HG03135 (cell line): ENCODE results near the gene SLC22A12.
"Not testable (repeated sequence)": the region's sequence is repeated elsewhere in the genome, so short reads cannot be mapped to it uniquely, and the experiment has no call there.

ENCODE experiments used
- ATAC-seq: cut with Tn5 transposase; IDR thresholded peaks from one replicate; pipeline ENCODE4 v1.9.1; 2021; ENCODE audit warnings: mild to moderate bottlenecking, moderate library complexity; ENCODE audit not compliant: unreplicated experiment

The SLC22A12 gene

DNA sequence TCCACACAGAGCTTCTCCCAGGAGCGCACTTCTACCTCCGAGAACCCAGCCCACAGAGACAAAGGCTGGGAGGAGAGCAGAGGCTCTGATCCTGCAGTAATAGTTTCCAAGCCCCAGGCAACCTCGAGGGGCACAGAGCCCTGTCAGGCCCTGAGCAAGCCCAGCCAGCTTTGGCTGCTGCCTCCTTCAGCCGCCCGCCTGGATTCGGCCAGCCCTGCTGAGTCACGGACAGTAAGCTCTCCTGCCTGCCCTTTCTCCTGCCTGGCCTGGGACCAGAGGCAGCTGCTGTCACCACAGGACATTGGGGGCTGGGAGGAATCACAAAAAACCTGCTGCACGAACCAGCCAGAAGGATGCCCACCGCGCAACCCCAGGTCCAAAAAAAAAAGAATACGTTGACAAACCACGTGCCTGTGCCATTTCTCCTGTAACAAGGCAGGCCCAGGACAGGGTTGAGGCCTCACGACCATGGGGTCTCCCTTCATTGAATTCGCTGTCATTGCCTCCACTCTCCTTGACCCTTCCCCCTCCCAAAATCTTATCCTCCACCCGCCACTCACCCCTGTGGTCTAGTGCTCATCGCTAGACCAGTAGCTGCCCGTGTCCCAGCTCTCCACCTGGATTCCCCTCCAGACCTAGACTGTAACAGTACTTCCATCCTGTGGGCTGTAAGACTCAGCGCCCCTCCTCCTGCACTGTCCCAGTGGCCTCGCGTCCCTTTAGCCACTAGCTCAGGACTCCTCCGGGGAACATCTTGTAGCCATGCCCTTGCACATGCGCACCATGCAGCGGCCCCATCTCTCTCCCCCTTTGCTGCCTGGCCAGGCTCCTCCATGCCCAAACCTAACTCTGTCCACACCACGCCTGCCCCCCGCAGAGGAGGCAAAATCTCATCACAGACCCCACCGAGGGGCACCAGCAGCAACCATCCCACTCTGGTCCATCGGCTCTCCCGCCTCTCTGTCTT, 7.4 kb upstream of the SLC22A12 start:
- no peak for ATAC-seq

- ATAC-seq: no peak
These were observed 5.9 kb upstream of the SLC22A12 start for GRCh38 chr11:64585150-64585549.

DNA sequence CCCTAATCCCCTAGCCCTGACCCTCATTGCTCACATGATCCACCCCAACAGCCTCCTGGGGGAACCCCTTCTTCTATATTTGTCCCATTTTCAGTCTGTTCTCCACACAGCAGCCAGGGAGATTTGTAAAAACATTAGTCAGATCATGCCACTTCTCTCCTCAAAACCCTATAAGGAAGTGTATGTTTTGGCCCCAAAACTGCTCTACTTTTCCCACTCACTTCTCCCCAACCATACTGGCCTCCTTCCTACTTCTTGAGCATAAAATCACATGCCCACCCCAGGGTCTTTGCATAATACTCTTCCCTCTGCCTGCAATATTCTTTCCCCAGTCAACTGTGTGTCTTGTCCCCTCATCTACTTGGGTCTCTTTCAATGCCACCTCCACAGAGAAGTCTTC, 4.7 kb upstream of the SLC22A12 start:
- ATAC-seq: no peak

- ATAC-seq: no peak
These were observed 2.3 kb upstream of the SLC22A12 start for GRCh38 chr11:64588701-64589100.

DNA sequence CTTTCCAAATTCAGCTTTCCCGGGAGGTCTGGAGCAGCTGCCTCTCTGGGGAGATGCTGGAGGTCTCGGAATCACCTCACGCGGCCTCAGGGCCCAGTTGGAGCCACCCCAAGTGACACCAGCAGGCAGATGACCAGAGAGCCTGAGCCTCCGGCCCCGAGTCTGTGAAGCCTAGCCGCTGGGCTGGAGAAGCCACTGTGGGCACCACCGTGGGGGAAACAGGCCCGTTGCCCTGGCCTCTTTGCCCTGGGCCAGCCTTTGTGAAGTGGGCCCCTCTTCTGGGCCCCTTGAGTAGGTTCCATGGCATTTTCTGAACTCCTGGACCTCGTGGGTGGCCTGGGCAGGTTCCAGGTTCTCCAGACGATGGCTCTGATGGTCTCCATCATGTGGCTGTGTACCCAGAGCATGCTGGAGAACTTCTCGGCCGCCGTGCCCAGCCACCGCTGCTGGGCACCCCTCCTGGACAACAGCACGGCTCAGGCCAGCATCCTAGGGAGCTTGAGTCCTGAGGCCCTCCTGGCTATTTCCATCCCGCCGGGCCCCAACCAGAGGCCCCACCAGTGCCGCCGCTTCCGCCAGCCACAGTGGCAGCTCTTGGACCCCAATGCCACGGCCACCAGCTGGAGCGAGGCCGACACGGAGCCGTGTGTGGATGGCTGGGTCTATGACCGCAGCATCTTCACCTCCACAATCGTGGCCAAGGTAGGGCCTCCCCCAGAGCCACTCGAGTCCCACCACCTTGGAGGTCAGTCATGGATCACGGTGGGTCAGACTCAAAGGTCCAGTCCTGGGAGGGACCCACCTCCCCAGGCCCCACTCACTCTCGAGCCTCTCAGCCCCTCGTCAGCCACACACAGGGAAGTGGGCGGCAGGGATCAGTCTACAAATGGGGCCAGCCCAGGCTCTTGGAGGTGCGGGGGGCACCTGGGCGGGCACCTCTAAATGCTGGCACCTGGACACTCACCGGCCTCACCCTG, 525 bp downstream of the SLC22A12 start:
- no peak for ATAC-seq

DNA sequence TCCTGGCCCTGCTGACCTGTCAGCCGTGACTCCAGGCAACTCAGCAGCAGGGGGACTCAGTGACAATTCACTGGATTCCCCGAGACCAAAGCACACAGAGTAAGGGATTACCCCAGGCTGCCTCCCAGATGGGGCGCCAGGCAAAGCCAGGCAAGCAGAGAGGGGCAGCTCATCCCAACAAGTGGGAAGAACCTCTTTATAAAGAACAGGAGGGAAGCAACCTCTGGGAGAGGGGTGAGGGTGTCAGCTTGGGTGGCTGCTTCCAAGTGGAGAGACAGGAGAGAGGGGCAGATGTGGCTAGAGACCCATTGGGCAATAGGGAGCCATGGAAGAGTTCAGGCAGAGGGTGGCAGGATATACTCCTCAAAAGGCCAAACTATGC, 1.2 kb downstream of the SLC22A12 start:
- no peak for ATAC-seq

- ATAC-seq: no peak
These were observed 1.6 kb downstream of the SLC22A12 start for GRCh38 chr11:64592656-64593055.

DNA sequence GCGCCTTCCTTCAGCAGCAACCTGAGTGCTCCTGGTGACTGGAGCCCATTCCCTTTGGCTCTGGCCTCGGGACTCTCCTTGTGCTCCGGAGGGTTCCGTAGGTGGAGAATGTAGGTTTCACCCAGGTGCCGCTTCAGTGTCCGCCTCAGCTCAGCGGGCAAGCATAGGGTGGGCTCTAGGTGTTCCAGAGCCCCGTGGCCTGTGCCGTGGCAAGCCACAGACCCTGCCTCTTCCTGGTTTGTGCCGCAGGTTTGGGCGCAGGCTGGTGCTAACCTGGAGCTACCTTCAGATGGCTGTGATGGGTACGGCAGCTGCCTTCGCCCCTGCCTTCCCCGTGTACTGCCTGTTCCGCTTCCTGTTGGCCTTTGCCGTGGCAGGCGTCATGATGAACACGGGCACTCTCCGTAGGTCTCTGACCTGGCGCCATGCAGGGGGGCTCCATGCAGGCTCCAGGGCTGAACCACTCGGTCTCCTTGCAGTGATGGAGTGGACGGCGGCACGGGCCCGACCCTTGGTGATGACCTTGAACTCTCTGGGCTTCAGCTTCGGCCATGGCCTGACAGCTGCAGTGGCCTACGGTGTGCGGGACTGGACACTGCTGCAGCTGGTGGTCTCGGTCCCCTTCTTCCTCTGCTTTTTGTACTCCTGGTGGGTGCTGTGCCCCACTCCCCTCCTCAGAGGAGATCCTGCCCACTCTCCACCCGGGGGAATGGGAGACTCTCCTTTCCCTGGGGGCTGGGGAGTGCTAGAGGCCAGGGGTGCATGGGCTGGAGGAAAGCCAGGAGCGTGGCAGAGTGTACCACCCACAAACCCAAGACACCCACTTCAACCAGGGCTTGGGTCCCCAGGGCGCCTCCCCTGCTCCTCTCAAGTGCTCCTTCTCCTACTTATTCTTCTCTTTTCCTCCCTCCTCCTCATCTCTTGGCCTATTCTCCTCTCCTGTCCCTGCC, 2.4 kb downstream of the SLC22A12 start:
- no peak for ATAC-seq

DNA sequence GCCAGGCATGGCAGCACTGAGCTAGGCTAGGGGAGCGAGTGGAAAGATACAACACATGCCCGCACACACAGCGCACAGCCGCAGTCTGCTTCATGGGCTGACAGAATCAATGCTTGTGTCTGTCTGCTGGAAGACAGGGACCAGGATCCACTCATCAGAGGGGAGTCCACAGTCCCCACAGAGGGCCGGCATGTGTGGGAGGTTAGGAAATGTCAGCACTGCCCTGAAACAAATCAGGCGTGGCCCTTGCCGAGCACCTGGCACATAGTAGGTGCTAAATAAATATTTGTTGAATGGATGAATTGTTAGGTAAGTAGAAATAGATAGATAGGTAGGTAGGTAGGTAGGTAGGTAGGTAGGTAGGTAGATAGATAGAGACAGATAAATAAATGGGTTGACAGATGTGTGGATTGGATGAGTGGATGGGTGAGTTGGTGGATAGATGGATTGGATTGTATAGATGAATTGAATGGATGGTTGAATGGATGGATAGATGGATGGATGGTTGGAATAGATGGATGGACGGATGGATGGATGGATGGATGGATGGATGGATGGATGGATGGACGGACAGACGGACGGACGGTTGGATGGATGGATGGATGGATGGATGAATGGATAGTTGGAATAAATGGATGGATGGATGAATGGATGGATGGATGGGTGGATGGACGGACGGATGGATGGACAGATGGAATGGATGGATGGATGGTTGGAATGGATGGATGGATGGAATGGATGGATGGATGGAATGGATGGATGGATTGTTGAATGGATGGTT, 3.3 kb downstream of the SLC22A12 start:
- ATAC-seq: no peak

GRCh38 chr11:64595922-64596321, 4.9 kb downstream of the SLC22A12 start:
- not testable (repeated sequence) for ATAC-seq

- ATAC-seq: no peak
These were observed 6.7 kb downstream of the SLC22A12 start for GRCh38 chr11:64597671-64598101.

DNA sequence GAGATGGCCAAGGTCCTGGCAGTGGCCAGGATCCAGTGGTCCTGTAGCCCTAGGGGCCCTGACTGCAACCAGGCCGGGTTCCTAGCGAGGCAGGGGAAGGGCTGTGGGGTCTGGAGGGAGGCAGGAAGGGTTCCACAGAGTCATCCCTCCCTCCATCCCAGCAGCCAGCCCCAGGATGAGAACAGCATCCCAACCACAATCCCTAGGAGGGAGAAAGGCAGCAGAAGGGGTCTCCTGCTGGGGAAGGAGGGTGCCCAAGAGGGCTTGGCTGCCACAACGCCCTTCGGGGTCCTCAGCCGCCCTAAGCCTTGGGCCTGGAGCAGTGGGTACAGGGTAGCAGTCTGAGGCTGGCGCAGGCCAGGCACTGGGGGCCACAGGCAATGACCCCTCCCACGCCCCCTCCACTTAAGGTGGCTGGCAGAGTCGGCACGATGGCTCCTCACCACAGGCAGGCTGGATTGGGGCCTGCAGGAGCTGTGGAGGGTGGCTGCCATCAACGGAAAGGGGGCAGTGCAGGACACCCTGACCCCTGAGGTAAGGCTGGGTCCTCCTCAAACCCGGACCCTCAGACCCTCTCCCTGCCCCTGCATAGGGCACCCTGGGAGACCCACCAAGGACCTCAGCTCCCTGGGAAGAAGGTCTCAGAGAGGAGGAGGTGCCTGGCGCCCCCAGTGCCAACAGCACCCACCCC, 7.2 kb downstream of the SLC22A12 start:
- ATAC-seq: no peak

DNA sequence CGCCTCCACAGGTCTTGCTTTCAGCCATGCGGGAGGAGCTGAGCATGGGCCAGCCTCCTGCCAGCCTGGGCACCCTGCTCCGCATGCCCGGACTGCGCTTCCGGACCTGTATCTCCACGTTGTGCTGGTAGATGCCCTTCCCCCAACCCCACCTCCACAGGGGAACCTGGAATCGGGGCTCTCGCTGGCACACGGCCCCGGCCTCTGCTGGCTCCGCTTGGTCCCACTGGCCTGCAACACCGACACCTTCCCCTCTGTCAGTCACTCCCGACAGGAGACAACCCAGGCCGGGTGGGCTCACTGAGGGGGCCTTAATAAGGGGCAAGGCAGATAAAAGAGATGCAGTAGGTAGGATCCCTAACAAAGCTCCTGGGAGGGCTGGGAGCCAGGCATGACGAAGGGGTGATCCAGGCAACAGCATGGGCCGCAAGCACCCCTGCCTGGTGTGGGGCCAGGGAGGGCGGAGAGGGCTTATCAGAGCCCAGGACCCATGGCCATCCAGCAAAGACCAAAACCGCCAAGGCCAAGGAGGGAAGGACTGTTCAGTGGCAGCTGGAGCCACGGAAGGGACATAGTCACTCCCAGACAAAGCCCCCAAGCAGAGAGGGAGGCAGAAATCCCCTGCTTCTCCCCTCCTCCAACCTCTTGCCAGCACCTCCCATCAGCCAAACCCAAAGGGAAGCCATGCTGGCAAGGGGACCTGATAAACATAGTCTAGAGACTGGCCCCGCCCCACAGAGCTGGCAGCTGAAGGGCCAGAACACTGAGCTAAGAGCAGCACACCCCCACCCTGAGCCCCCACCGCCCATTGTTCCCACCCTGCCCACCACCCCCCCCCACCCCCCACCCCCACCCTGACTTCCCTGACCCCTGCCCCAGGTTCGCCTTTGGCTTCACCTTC, 8.0 kb downstream of the SLC22A12 start:
- no peak for ATAC-seq

- ATAC-seq: no peak
These were observed 8.7 kb downstream of the SLC22A12 start for GRCh38 chr11:64599698-64600211.

- ATAC-seq: no peak
These were observed 9.4 kb downstream of the SLC22A12 start for GRCh38 chr11:64600281-64600992.

DNA sequence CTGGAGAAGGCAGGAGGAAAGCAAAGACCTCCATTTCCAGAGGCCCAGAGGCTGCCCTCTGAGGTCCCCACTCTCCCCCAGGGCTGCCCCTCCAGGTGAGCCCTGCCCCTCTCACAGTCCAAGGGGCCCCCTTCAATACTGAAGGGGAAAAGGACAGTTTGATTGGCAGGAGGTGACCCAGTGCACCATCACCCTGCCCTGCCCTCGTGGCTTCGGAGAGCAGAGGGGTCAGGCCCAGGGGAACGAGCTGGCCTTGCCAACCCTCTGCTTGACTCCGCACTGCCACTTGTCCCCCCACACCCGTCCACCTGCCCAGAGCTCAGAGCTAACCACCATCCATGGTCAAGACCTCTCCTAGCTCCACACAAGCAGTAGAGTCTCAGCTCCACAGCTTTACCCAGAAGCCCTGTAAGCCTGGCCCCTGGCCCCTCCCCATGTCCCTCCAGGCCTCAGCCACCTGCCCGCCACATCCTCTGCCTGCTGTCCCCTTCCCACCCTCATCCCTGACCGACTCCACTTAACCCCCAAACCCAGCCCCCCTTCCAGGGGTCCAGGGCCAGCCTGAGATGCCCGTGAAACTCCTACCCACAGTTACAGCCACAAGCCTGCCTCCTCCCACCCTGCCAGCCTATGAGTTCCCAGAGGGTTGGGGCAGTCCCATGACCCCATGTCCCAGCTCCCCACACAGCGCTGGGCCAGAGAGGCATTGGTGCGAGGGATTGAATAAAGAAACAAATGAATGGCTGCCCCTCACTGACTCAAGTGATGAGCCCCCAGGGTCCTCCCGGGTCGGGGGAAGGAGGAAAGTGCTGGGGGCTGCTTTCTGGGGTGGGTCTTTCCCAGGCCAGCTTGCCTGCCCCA, 10.8 kb downstream of the SLC22A12 start:
- ATAC-seq: no peak
